ENCODE data around the gene SLC6A3.

DNA sequence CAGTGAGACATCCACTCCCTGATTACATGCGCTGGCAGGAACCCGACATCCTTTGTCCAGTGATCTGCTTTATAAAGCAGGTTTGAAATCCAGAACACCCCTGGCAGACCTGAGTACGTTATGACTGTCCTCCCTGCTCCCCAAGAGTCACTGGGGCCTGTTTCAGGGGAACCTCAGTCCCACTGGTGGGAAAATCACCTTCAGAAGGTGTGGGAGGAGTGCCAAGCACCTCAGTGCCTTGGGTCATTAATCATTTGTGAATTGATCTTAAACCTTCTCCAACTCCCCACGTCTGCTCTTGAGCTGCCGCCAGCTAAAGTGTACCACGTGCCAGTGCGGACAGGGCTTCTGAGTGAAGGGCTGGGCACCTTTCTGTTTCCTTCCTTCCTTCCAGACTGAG, 16.2 kb downstream of the SLC6A3 start:
- TF ChIP-seq, protein P1, sequence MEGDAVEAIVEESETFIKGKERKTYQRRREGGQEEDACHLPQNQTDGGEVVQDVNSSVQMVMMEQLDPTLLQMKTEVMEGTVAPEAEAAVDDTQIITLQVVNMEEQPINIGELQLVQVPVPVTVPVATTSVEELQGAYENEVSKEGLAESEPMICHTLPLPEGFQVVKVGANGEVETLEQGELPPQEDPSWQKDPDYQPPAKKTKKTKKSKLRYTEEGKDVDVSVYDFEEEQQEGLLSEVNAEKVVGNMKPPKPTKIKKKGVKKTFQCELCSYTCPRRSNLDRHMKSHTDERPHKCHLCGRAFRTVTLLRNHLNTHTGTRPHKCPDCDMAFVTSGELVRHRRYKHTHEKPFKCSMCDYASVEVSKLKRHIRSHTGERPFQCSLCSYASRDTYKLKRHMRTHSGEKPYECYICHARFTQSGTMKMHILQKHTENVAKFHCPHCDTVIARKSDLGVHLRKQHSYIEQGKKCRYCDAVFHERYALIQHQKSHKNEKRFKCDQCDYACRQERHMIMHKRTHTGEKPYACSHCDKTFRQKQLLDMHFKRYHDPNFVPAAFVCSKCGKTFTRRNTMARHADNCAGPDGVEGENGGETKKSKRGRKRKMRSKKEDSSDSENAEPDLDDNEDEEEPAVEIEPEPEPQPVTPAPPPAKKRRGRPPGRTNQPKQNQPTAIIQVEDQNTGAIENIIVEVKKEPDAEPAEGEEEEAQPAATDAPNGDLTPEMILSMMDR (IDR thresholded peaks at IDR 0.05; ENCODE audit: extremely low read depth in 1 of 2, insufficient read depth in 1 of 2, low read depth in 1 of 2, low read length in 2 of 2): no peak
- TF ChIP-seq EZH2 (IDR thresholded peaks at IDR 0.05; ENCODE audit: borderline replicate concordance, low read depth, low read length, severe bottlenecking) (no peak), POLR2A (IDR thresholded peaks at IDR 0.05; ENCODE audit: low read depth, low read length) (no peak), JUN (IDR thresholded peaks at IDR 0.05; ENCODE audit: borderline replicate concordance, insufficient read depth, insufficient read length, low read depth) (no peak), MAX (IDR thresholded peaks at IDR 0.05; ENCODE audit: insufficient read depth, insufficient read length) (no peak), POLR2AphosphoS5 (IDR thresholded peaks at IDR 0.05; ENCODE audit: insufficient read depth, low read depth, low read length) (no peak), MYC (IDR thresholded peaks at IDR 0.05; ENCODE audit: low read depth, low read length) (no peak)
